ENCODE measurements around the gene CCR7. TPM values are rescaled to one million over a fixed set of nuclear protein-coding genes. Genes with fewer than 3 reads are reported as not detected.

CCR7 gene
- total and polyA plus RNA-seq, 2 donors (not counting 1 experiment from before 2014, with no cell fraction given), result 116 to 481 TPM

GRCh38 chr17:40515491-40516041, 49.7 kb downstream of the CCR7 start:
- H3K4me3 ChIP-seq (ENCODE audit: control extremely low read depth in 1 of 5, extremely low read depth in 1 of 5, insufficient read depth in 1 of 5, low read depth in 2 of 5, low read length in 4 of 5), result peak overlapping the region in 1 of 5 experiments; percentile 4
- no peak overlapping the region for H3K27ac ChIP-seq (ENCODE audit: low read length in 2 of 2)
- intact Hi-C loops (cut with micrococcal nuclease), result loop anchor here (1.0 to 2.0 kb wide), 2 partner anchors 17 to 35 kb away; no protein-coding TSS in a partner anchor
- no peaks in the 10 kb centered on the region for H3K27me3 ChIP-seq (replicated peaks in 1 of 4; ENCODE audit: control extremely low read depth in 1 of 4, control insufficient read depth in 3 of 4, insufficient read depth in 4 of 4, low read length in 3 of 4)
- POLR2A ChIA-PET, result interaction anchor here (0.6 to 1.3 kb wide), 2 partner anchors 15 to 51 kb away, joined by 3 read pairs; no protein-coding TSS in a partner anchor
- peaks cover 57% of the 10 kb centered on the region for H3K4me1 Mint-ChIP-seq
- peaks cover 20% of the 10 kb centered on the region for H3K79me2 ChIP-seq (ENCODE audit: control insufficient read depth, insufficient read depth, low read length)
- no peak overlapping the region for H2AFZ ChIP-seq (ENCODE audit: insufficient read depth, low read depth, low read length, poor library complexity, severe bottlenecking)
- no peaks in the 10 kb centered on the region for H3K9me3 ChIP-seq (ENCODE audit: control extremely low read depth in 1 of 3, control insufficient read depth in 2 of 3, insufficient read depth in 1 of 3, low read length in 2 of 3)
- H3K4me1 ChIP-seq (ENCODE audit: control insufficient read depth in 2 of 2, insufficient read depth in 2 of 2, low read length in 2 of 2), result peaks cover 46 to 56% of the 10 kb centered on the region in 2 donors
- H4K20me1 ChIP-seq (ENCODE audit: control insufficient read depth, insufficient read depth, low read length, poor library complexity, severe bottlenecking), result no peaks in the 10 kb centered on the region
- peak overlapping the region; percentile 77 for H3K4me2 ChIP-seq (replicated peaks; ENCODE audit: low read depth, low read length, poor library complexity, severe bottlenecking)
- H3K9me3 Mint-ChIP-seq (ENCODE audit: insufficient read depth), result no peaks in the 10 kb centered on the region
- DNase-seq (peak; percentile 45), ATAC-seq (ENCODE audit: low read depth) (no peak)
- peaks cover 4% of the 10 kb centered on the region for H3K27me3 Mint-ChIP-seq
- H3K36me3 ChIP-seq (replicated peaks in 1 of 2; ENCODE audit: control extremely low read depth in 1 of 2, control insufficient read depth in 1 of 2, extremely low read depth in 1 of 2, insufficient read depth in 2 of 2, low read length in 1 of 2), result no peaks in the 10 kb centered on the region
- peak overlapping the region; percentile 89 for H3K4me3 Mint-ChIP-seq
- no peak overlapping the region for H3K9ac ChIP-seq (ENCODE audit: low read length)
- TF ChIP-seq, protein P1, sequence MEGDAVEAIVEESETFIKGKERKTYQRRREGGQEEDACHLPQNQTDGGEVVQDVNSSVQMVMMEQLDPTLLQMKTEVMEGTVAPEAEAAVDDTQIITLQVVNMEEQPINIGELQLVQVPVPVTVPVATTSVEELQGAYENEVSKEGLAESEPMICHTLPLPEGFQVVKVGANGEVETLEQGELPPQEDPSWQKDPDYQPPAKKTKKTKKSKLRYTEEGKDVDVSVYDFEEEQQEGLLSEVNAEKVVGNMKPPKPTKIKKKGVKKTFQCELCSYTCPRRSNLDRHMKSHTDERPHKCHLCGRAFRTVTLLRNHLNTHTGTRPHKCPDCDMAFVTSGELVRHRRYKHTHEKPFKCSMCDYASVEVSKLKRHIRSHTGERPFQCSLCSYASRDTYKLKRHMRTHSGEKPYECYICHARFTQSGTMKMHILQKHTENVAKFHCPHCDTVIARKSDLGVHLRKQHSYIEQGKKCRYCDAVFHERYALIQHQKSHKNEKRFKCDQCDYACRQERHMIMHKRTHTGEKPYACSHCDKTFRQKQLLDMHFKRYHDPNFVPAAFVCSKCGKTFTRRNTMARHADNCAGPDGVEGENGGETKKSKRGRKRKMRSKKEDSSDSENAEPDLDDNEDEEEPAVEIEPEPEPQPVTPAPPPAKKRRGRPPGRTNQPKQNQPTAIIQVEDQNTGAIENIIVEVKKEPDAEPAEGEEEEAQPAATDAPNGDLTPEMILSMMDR (IDR thresholded peaks at IDR 0.05), result no peak
- TF ChIP-seq EZH2 (IDR thresholded peaks at IDR 0.05; ENCODE audit: borderline replicate concordance, insufficient read depth, low read depth, low read length, poor library complexity, severe bottlenecking), result no peak
- peak overlapping the region; percentile 22 for H3K27ac Mint-ChIP-seq
- 24% methylated on average over 7 of the region's 11 CpGs for WGBS (ENCODE audit: insufficient coverage)
- CTCF ChIA-PET, result interaction anchor here (0.8 to 2.1 kb wide), 2 partner anchors 17 to 66 kb away, joined by 3 to 9 read pairs; no protein-coding TSS in a partner anchor

DNA sequence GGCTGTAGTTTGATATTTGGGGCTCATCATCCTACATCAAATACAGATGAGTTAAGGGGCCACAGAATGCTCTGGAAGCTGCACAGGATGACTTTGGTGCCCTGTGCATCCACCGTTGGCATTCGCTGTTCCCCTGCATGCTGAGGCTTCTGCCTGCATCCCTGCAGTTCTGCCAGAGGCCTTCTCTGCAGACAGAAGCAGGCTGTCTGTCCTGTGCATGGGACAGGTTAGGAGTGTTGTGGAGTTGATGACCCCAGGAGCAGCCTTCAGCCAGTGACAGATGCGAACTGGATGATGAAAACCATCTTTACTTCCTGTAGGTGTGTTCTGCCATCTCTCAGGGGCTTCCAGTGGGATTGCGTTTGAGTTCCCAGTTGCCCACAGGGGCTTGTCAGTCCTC, 50.3 kb downstream of the CCR7 start:
- no peaks in the 10 kb centered on the region for H3K9me3 Mint-ChIP-seq (ENCODE audit: insufficient read depth)
- 91% methylated on average over 4 of the region's 4 CpGs for WGBS (ENCODE audit: insufficient coverage)
- TF ChIP-seq, protein P1 (IDR thresholded peaks at IDR 0.05), result no peak
- TF ChIP-seq EZH2 (IDR thresholded peaks at IDR 0.05; ENCODE audit: borderline replicate concordance, insufficient read depth, low read depth, low read length, poor library complexity, severe bottlenecking), result no peak
- H3K4me3 Mint-ChIP-seq, result peak overlapping the region; percentile 89
- H3K27me3 Mint-ChIP-seq, result peaks cover 4% of the 10 kb centered on the region
- Histone ChIP-seq H3K4me2 (replicated peaks; ENCODE audit: low read depth, low read length, poor library complexity, severe bottlenecking) (peak overlapping the region; percentile 77), H3K4me1 (ENCODE audit: control insufficient read depth in 2 of 2, insufficient read depth in 2 of 2, low read length in 2 of 2) (peaks cover 46 to 56% of the 10 kb centered on the region in 2 donors), H3K9me3 (ENCODE audit: control extremely low read depth in 1 of 3, control insufficient read depth in 2 of 3, insufficient read depth in 1 of 3, low read length in 2 of 3) (no peaks in the 10 kb centered on the region), H3K27me3 (replicated peaks in 1 of 4; ENCODE audit: control extremely low read depth in 1 of 4, control insufficient read depth in 3 of 4, insufficient read depth in 4 of 4, low read length in 3 of 4) (no peaks in the 10 kb centered on the region), H2AFZ (ENCODE audit: insufficient read depth, low read depth, low read length, poor library complexity, severe bottlenecking) (no peak overlapping the region), H3K36me3 (replicated peaks in 1 of 2; ENCODE audit: control extremely low read depth in 1 of 2, control insufficient read depth in 1 of 2, extremely low read depth in 1 of 2, insufficient read depth in 2 of 2, low read length in 1 of 2) (no peaks in the 10 kb centered on the region), H4K20me1 (ENCODE audit: control insufficient read depth, insufficient read depth, low read length, poor library complexity, severe bottlenecking) (no peaks in the 10 kb centered on the region), H3K4me3 (ENCODE audit: control extremely low read depth in 1 of 5, extremely low read depth in 1 of 5, insufficient read depth in 1 of 5, low read depth in 2 of 5, low read length in 4 of 5) (peak overlapping the region in 1 of 5 experiments; percentile 4), H3K27ac (ENCODE audit: low read length in 2 of 2) (no peak overlapping the region), H3K9ac (ENCODE audit: low read length) (no peak overlapping the region), H3K79me2 (ENCODE audit: control insufficient read depth, insufficient read depth, low read length) (peaks cover 20% of the 10 kb centered on the region)
- ATAC-seq (ENCODE audit: low read depth) (no peak), DNase-seq (no peak)
- peaks cover 57% of the 10 kb centered on the region for H3K4me1 Mint-ChIP-seq
- CTCF ChIA-PET, result interaction anchor here (0.8 to 2.1 kb wide), 2 partner anchors 18 to 66 kb away, joined by 3 to 9 read pairs; no protein-coding TSS in a partner anchor
- intact Hi-C loops (cut with micrococcal nuclease), result no loop called here
- peak overlapping the region; percentile 22 for H3K27ac Mint-ChIP-seq
- POLR2A ChIA-PET, result no interaction called here
